RPMI7951 (cell line): ENCODE measurements around the gene JMJD7. TPM values are rescaled to one million over a fixed set of nuclear protein-coding genes. Genes with fewer than 3 reads are reported as not detected.

ENCODE experiments used
- DNase-seq: peaks from one replicate; pipeline ENCODE4 v3.0.0-alpha.2; 2012; ENCODE audit warnings: low read depth
- total RNA-seq: library from RNA; depleted of rRNA; stranded (reverse); fragments of >200 nt; shearing (Covaris generic); gene quantifications from 2 replicates; pipeline ENCODE4 v1.2.3, GENCODE V29; 2014; rRNA removed

JMJD7 gene
- total RNA-seq, 1 experiment from 2014 or later: 5.3 TPM

DNA sequence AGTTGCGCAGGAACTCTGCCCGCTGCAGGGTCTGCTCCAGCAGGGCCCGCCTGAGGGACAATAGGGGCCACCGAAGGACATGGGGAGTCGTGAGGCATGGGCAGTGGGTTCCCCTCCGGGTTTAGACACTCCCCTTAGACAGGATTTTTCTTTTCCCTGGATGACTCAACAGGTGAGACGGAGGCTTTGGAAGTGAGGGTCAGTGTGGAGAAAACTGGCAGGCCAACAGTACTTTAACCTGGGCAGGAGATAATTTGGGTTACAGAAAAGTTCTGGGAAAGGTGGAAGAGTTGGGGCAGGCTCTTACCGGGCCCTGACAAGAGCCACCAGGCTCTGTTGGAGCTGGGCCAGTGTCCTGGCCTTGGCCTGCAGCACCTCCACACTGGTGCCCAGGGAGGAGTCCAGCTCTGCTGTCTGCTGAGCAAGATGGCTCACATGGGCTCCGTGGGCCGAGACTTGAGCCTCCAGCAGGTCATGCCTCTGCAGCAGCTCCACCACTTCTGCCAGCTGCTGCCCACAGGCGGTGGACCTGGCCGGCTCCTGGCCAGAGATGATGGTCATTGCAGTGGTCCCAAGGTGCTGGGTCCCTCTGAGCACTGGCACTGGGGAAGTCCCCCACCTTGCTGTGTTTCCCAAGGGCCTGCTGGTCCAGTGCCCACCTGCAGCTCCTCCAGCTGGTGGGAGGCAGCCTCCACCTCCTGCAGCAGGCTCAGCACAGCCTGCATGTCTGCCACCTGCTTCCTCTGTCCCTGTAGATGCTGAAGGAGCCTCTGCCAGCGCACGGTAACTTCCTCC, 55.0 kb downstream of the JMJD7 start:
- DNase-seq: no peak

DNA sequence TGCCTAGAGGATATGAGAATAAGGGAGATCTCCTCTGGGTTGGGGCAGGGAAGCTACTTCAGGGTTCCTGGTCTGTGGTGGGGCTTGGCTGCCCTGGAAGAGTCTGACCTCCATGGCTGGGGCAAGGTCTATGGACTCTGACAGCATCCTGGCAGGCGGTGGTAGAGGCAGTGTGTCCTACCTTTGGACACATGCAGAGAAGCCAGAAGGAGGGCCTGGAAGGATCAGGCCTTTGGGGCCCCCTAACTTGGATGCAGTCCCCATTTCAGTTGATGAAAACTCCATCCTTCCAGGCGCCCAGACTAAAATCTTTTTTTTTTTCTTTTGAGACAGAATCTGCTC, 55.6 kb downstream of the JMJD7 start:
- no peak for DNase-seq

DNA sequence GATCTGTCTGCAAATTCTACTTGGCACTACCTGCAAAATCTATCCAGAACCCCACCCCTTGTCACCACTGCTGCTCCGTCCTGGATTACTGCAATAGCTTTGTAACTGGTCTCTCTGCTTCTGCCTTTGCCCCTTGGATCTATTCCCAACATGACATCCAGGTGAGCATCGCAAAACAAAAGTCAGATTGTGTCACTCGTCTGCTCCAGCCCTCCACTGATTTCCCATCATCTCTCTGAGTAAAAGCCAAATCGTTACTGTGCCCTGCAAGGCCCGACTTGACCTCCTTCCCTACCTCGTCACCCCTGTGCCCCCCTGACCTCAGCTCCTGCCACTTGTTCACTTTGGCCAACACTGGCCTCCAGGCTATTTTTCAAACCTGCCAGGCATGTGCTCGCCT, 56.6 kb downstream of the JMJD7 start:
- DNase-seq: no peak

DNA sequence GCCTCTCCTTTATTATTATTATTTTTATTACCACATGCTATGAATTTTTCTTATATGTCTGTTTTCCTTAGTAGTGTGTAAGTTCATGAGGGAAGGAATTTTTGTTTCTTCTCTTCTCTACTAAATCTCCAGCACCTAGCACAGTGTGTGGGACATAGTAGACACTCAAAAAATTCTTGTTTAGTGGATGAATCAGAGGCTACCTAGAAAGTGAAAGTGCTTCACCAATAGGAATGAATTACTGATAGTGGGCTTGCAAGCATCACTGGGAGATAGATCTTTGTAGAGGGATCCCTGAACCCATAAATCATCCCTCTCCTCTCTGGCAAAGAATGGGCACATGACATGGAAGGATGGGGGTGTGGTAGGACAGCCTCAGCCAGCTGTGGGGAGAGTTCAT, 57.4 kb downstream of the JMJD7 start:
- DNase-seq: no peak

DNA sequence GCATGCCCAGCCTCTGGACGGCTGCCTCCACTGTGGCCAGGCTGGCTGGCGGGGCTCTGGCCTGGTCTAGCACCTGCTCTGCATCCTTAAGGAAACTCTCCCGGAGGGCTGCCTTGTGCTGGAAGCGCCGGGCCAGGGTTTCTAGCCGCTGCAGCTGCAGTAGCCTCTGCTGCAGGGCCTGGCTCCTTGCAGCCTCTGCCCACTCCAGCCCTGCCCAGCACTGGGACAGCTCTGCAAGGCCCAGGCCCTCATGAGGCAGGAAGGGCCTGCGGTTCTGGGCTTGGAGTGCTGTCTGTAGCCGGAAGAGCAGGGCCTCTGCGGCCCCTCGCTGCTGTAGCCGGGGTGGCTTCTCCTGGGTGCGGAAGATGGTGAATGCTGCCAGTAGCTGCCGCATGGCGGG, 57.9 kb downstream of the JMJD7 start:
- DNase-seq: no peak

DNA sequence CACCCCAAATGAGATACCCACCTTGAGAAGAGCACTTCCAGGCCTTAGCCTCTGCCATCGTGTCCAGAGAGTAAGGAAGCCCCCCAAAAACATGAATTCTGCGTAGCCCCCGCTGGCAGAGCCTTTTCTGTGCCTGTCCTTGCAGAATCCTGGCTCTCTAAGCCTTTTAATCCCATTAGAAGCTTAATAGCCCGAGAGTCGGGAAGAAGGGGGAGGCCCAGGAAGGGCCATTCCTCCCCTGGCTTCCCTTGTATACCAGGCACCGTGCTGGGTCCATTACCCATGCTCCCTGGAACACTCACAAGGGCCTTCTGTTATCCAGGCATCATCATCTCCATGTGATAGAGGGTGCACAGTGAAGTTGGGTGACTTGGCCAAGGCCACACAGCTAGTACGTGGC, 58.8 kb downstream of the JMJD7 start:
- no peak for DNase-seq

DNA sequence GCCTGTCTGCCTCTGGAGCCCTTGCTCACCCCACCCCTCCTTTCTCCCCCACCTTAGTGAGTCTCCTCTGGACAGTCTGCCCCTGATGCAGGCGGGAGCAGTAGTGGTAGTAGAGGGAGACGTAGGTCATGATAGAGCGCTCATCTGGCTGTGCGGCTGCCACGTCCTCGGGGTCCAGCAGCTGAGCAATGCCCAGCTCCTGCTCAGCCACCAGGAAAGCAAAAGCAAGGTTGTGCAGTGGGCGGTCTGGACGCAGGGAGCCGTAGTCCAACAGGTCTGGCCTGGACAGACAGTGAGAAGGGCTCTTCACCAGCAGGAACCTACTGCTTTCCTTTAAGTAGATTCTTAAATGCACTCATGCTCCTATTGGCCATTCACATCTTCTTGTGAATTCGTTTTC, 59.3 kb downstream of the JMJD7 start:
- DNase-seq: no peak

Other genes starting within 250 kb of the JMJD7 start
- gene MGA, start 167.7 kb upstream of the JMJD7 start, total RNA-seq: 19.5 and 24.2 TPM in 2 replicates
- 8.1 and 10.0 TPM in 2 replicates for gene MAPKBP1, start 53.6 kb upstream of the JMJD7 start, total RNA-seq
- gene PLA2G4B, start 10.8 kb downstream of the JMJD7 start, total RNA-seq: 0.36 and 0.39 TPM in 2 replicates
- 1.7 and 1.9 TPM in 2 replicates for gene SPTBN5, start 66.0 kb downstream of the JMJD7 start, total RNA-seq
- gene EHD4, start 144.5 kb downstream of the JMJD7 start, total RNA-seq: 35.3 and 43.4 TPM in 2 replicates
- not detected in 2 replicates for gene PLA2G4E, start 192.9 kb downstream of the JMJD7 start, total RNA-seq